Activated T-cell treated with anti-CD3 and anti-CD28 coated beads for 24 hours (primary cell): ENCODE results near the gene ZKSCAN8.

Experiments used
- DNase-seq: peaks from one replicate; pipeline ENCODE4 v3.0.0-alpha.2; 2020; ENCODE audit warnings: low read depth

Gene ZKSCAN8

DNA sequence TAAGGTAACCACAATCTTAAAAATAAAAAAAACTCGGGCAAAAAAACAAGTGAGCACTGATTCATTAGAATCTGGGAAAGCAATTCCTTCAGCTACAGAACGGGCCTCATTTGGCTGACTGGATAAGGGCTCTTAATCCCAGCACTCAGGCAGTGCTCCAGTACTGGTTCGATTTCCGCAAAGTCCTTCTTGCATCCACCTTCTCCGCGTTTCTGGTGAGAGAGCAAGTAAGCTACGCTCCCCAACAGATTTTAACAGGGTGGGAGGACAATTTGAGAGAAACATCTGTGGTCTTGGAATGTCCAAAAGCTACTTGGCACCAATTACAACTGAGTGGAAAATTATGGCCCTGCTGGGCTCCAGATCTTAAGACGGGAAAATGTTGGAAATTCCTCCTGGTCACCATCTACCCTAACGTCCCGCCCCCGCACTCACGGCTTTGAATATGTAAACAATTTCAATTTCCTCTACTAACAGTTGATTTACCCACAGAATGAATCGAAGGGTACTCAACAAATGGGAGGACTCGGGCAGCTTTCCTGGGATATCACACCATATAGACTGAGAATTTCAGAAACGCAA is 65.3 kb downstream of the ZKSCAN8 start:
- DNase-seq = no peak

DNA sequence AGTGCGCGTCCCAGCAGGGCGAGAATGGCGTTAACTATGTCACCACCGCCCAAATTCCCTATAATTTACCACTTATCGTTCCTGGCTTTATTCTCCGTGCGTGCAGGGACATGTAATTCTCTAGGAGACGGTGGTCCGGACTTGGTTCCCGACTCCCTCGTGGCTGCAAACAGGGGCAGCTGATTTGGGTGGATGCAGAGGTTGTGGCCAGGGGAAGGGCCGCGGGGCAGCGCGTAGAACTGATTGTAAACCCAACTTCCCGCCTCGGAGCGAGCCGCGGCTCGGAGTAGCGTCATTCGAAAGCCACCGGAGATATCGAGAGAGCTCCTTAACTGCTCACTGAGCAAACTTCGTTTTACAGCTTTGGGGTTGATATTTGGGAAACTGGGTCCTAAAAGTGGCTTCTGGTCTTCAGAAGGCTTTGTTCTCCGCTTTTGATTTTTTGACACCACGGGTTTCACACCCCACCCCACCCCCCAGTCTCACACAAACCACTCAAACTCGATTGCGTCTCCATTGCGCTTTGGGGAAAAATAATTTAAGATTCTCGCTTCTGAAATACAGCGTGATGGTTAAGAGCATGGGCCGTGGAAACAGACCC is 65.9 kb downstream of the ZKSCAN8 start:
- DNase-seq = no peak

- DNase-seq = no peak
Observed at GRCh38 chr6:28208111-28208659, 66.5 kb downstream of the ZKSCAN8 start.
